AG09309 (cell line): ENCODE measurements around the gene GLI2.
A peak's percentile ranks its signal among the peaks of the same experiment; 100 is the strongest.

Source experiments
- DNase-seq: peaks from one replicate; pipeline ENCODE4 v3.0.0-alpha.2; 2010; ENCODE audit warnings: low read depth
- H3K4me3 ChIP-seq: 2 replicates; pipeline ENCODE4 v1.5.1; 2011; ENCODE audit warnings: mild to moderate bottlenecking, low read depth, low read length, moderate library complexity; ENCODE audit not compliant: control insufficient read depth
- TF ChIP-seq, protein P1 (sequence below): IDR thresholded peaks from 2 replicates; pipeline ENCODE4 v1.5.1; 2011; ENCODE audit warnings: mild to moderate bottlenecking, low read depth, low read length, inconsistent platforms; ENCODE audit not compliant: insufficient read depth, control insufficient read depth; ENCODE audit errors: missing control alignments

GLI2 gene

DNA sequence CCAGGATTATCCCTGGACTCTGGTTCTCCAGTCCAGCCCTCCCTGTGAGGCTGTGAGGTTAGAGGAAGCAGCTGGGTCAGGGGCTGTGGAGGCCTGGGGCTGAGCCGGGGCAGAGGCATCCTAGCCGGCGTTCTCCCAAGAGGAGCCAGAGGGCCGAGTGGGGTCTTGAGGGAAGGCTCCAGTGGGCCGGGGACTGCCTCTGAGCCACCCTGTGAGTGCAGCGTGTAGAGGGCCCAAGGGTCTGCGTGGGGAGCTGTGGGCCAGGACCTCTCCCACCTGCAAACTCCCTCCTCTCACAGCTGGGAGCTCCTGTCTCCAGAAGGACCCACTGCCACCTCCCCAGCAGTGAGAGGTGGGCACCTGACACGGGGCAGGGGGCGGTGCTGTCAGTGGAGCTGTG is 41.0 kb downstream of the GLI2 start:
- no peak overlapping the region for H3K4me3 ChIP-seq
- no peak for DNase-seq
- TF ChIP-seq, protein P1, sequence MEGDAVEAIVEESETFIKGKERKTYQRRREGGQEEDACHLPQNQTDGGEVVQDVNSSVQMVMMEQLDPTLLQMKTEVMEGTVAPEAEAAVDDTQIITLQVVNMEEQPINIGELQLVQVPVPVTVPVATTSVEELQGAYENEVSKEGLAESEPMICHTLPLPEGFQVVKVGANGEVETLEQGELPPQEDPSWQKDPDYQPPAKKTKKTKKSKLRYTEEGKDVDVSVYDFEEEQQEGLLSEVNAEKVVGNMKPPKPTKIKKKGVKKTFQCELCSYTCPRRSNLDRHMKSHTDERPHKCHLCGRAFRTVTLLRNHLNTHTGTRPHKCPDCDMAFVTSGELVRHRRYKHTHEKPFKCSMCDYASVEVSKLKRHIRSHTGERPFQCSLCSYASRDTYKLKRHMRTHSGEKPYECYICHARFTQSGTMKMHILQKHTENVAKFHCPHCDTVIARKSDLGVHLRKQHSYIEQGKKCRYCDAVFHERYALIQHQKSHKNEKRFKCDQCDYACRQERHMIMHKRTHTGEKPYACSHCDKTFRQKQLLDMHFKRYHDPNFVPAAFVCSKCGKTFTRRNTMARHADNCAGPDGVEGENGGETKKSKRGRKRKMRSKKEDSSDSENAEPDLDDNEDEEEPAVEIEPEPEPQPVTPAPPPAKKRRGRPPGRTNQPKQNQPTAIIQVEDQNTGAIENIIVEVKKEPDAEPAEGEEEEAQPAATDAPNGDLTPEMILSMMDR, result no peak

DNA sequence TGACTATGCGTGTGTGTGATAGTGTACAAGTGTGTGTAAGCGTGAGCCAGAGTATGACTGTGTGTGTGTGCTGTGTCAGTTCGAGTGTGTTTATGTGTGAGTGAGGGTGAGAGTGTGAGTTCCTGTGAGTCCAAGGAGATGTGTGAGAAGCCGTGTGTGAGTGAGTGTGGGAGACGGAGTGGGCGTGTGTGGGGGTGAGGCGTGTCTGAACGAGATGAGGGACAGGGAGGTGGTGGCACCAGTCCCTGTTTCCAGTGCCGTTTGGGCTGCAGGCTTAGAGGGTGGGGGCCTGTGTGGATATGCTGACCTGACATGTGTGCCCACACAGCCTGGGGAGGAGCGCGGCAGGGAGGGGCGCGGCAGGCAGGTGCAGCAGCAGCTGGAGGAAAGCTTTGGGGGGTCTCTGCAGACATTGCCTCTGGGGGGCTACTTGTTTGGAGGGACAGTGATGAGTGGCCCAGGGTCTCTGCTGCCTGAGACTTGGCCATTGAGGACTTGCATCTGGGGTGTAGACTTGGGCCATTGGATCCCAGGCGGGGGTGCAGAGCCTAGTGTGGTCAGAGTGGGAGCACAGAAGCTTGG is 41.6 kb downstream of the GLI2 start:
- TF ChIP-seq, protein P1, result no peak
- H3K4me3 ChIP-seq, result no peak overlapping the region
- DNase-seq, result no peak

DNA sequence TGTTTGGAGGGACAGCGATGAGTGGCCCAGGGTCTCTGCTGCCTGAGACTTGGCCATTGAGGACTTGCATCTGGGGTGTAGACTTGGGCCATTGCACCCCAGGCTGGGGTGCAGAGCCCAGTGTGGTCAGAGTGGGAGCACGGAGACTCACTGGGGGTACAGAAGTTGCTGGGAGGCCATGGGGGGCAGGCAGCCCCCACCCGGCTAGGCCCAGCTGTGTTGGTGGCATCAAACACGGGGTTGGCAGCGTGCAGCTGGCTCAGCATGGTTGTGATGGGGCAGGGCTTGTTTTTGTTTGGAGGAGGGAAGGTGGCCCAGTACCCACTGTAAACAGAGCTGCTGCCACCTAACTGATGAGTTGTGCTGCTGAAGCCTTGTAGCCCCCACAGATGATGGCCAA is 42.1 kb downstream of the GLI2 start:
- TF ChIP-seq, protein P1, result no peak
- DNase-seq, result no peak

DNA sequence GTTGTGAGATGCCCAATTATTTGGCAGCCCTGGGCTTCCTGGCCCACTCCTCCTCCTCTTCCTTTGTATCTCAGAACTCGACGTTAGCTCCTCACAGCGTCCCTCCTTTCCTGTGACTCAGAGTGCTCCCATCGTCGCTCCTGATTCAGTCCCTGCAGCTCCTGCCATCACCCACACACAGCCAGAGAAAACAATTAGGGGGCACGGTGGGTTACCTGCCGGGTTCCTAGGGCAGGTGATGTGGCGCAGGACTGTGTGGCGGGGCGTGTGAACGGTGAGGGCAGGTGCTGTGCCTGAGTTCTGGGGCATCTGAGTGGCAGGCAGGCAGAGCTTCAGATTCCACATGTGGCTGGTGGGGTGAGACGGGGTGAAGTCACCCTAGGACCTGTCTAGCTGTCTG is 42.6 kb downstream of the GLI2 start:
- no peak for DNase-seq
- no peak overlapping the region for H3K4me3 ChIP-seq
- TF ChIP-seq, protein P1, result no peak

More for the DNA sequence above, 42.1 kb downstream of the GLI2 start:
- no peak overlapping the region for H3K4me3 ChIP-seq

DNA sequence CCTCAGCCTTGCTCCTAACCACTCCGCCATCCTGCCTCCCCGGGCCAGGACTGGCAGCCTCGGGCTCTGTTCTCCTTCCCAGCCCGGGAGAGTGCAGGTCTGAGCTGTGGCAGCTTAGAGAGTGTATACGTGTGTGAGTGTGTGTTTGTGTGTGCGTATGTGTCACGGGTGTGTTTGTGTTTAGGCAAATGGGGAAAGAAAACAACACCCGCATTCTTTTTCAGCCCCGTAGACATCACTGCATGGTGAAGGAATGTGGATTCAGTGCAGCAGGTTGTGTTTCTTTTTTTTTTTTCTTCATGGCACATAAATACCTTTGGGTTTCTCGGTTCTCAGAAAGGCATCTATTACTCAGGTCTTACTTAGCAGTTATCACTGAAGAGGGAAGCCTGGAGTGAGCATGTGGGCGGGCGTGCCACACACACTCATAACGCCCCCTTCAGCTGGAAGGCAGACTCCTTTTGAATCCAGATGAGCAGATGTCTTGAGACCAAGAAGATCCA is 44.2 kb downstream of the GLI2 start:
- H3K4me3 ChIP-seq, result no peak overlapping the region
- DNase-seq, result peak; percentile 38
- TF ChIP-seq, protein P1, result peak; percentile 39

DNA sequence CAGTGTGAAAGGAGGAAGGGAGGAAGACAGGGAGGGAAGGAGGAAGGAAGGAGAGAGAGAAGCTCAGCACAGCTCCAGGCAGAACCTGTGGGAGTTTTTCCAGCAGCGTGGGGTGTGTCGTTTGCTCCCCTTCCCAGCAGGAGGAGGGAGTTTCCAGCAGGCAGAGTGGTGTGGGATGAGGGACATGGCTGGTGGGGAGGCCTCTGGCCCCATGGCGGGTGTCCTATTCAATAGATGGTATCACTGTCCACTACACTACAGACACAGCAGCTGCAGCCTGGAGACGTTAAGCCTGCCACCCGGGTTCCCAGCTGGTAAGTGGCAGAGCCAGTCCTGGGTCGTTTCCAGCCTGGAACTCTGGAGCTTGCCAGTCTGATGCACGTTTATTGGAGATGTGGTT is 44.7 kb downstream of the GLI2 start:
- H3K4me3 ChIP-seq, result no peak overlapping the region
- TF ChIP-seq, protein P1, result no peak
- no peak for DNase-seq
